ENCODE results near the gene PHOX2B. TPM values are rescaled to one million over a fixed set of nuclear protein-coding genes. Genes with fewer than 3 reads are reported as not detected.

PHOX2B gene
- total RNA-seq, 1 experiment from 2014 or later: not detected

GRCh38 chr4:41795796-41796385, 47.4 kb upstream of the PHOX2B start:
- H3K79me2 ChIP-seq (ENCODE audit: insufficient read depth, low read length): no peaks in the 10 kb centered on the region
- no peak overlapping the region for H3K4me2 ChIP-seq (ENCODE audit: low read length)
- no TSS peak for BruUV-seq (replicated peaks)
- no peaks in the 10 kb centered on the region for H3K9me2 ChIP-seq (ENCODE audit: insufficient read depth)
- intact Hi-C loops (cut with micrococcal nuclease): no loop called here
- TF ChIP-seq MAX (IDR thresholded peaks at IDR 0.05) (no peak), TCF7L2 (IDR thresholded peaks at IDR 0.05; ENCODE audit: borderline replicate concordance, extremely low read depth, insufficient read depth, insufficient read length) (no peak), FOSL1 (IDR thresholded peaks at IDR 0.05; ENCODE audit: low read depth) (no peak), SIN3A (IDR thresholded peaks at IDR 0.05; ENCODE audit: low read depth) (no peak), ZNF274 (IDR thresholded peaks at IDR 0.05; ENCODE audit: low read depth, low read length) (no peak), EZH2 (IDR thresholded peaks at IDR 0.05) (no peak; the same call in 1 of the 2 replicates), RAD21 (IDR thresholded peaks at IDR 0.05; ENCODE audit: low read depth) (no peak), YY1 (IDR thresholded peaks at IDR 0.05; ENCODE audit: extremely low read depth, insufficient replicate concordance, low read depth, low read length) (no peak), SP1 (IDR thresholded peaks at IDR 0.05; ENCODE audit: low read depth) (no peak), JUND (IDR thresholded peaks at IDR 0.05) (no peak), ZBTB33 (IDR thresholded peaks at IDR 0.05; ENCODE audit: extremely low read depth, insufficient replicate concordance, low read length) (no peak)
- H3K27ac ChIP-seq (ENCODE audit: low read depth, low read length): no peak overlapping the region
- POLR2A ChIA-PET: no interaction called here
- H3K4me1 ChIP-seq (ENCODE audit: control insufficient read depth in 1 of 2, insufficient read depth in 2 of 2, low read length in 2 of 2): no peaks in the 10 kb centered on the region
- no peaks in the 10 kb centered on the region for H4K20me1 ChIP-seq (ENCODE audit: insufficient read depth)
- no peaks in the 10 kb centered on the region for H3K9me3 ChIP-seq (ENCODE audit: control insufficient read depth in 1 of 2, insufficient read depth in 1 of 2, low read depth in 1 of 2, low read length in 2 of 2)
- CTCF ChIA-PET: no interaction called here
- RAD21 ChIA-PET (ENCODE audit: low non-redundant PET in 1 of 2, low total read pairs in 2 of 2, uncharacterized antibody in 2 of 2, unreplicated experiment in 2 of 2): no interaction called here
- DNase-seq (ENCODE audit: low read depth, low spot score) (no peak), ATAC-seq (no peak)
- H3K27me3 ChIP-seq (ENCODE audit: insufficient read depth, low read length): peaks cover 73% of the 10 kb centered on the region
- H3K36me3 ChIP-seq (ENCODE audit: control insufficient read depth in 1 of 2, insufficient read depth in 2 of 2, low read length in 2 of 2): no peaks in the 10 kb centered on the region
- no peak overlapping the region for H3K9ac ChIP-seq (ENCODE audit: low read length)
- H2AFZ ChIP-seq (ENCODE audit: low read depth, low read length, poor library complexity, severe bottlenecking): no peak overlapping the region
- H3K4me3 ChIP-seq (replicated peaks in 1 of 2; ENCODE audit: low read depth in 1 of 2, low read length in 2 of 2): no peak overlapping the region

All from HCT116 (cell line).